IgD-negative memory B cell (primary cell): ENCODE data around the gene MAGEA4. TPM values are rescaled to one million over a fixed set of nuclear protein-coding genes. Genes with fewer than 3 reads are reported as not detected.
"Not testable (repeated sequence)": the region's sequence is repeated elsewhere in the genome, so short reads cannot be mapped to it uniquely, and the experiment has no call there.

Source experiments
- H3K27ac Mint-ChIP-seq, 3 donors: one replicate each; pipeline ENCODE4 v1.8.0; 2020 to 2022; ENCODE audit warnings: mild to moderate bottlenecking in 3 of 3, mixed read lengths in 3 of 3, moderate library complexity in 1 of 3
- H3K27me3 Mint-ChIP-seq: one replicate; pipeline ENCODE4 v1.8.0; 2021; ENCODE audit warnings: mixed read lengths
- H3K36me3 Mint-ChIP-seq: one replicate; pipeline ENCODE4 v1.8.0; 2020; ENCODE audit warnings: mild to moderate bottlenecking, mixed read lengths
- H3K4me1 Mint-ChIP-seq, 3 donors: one replicate each; pipeline ENCODE4 v1.8.0; 2020 to 2022; ENCODE audit warnings: mixed read lengths in 3 of 3, mild to moderate bottlenecking in 1 of 3
- H3K4me3 Mint-ChIP-seq, 4 donors: one replicate each; pipeline ENCODE4 v1.8.0; 2020 to 2022; ENCODE audit warnings: mild to moderate bottlenecking in 4 of 4, mixed read lengths in 4 of 4, moderate library complexity in 3 of 4
- H3K9me3 Mint-ChIP-seq, 3 donors: one replicate each; pipeline ENCODE4 v1.8.0; 2020 to 2021; ENCODE audit warnings: mixed read lengths in 3 of 3, mild to moderate bottlenecking in 1 of 3
- polyA plus RNA-seq: library from polyadenylated mRNA; unstranded; fragments of 300-500 nt; fragmentation: Illumina TruSeq; gene quantifications from one replicate; pipeline ENCODE4 v1.2.3, GENCODE V29; 2021

Gene MAGEA4
- polyA plus RNA-seq, 1 donor from 2014 or later: not detected

GRCh38 chrX:151918736-151919135 is 6.0 kb downstream of the MAGEA4 start:
- H3K4me1 Mint-ChIP-seq, H3K9me3 Mint-ChIP-seq, H3K27me3 Mint-ChIP-seq, H3K27ac Mint-ChIP-seq, H3K4me3 Mint-ChIP-seq, H3K36me3 Mint-ChIP-seq: not testable (repeated sequence)

- peaks cover 0 to 2% (median 0%) of the 10 kb centered on the region in 3 donors for H3K9me3 Mint-ChIP-seq
- no peak overlapping the region for H3K27ac Mint-ChIP-seq
- H3K4me3 Mint-ChIP-seq: no peak overlapping the region
- H3K4me1 Mint-ChIP-seq: no peaks in the 10 kb centered on the region
- no peaks in the 10 kb centered on the region for H3K36me3 Mint-ChIP-seq
- H3K27me3 Mint-ChIP-seq: no peaks in the 10 kb centered on the region
Observed at GRCh38 chrX:151919610-151920009, 6.9 kb downstream of the MAGEA4 start.

- Mint-ChIP-seq H3K9me3 (peaks cover 0 to 2% (median 1%) of the 10 kb centered on the region in 3 donors), H3K4me1 (no peaks in the 10 kb centered on the region), H3K36me3 (no peaks in the 10 kb centered on the region), H3K4me3 (no peak overlapping the region), H3K27ac (no peak overlapping the region), H3K27me3 (no peaks in the 10 kb centered on the region)
Observed at GRCh38 chrX:151920101-151920500, 7.4 kb downstream of the MAGEA4 start.

GRCh38 chrX:151920530-151920929 is 7.8 kb downstream of the MAGEA4 start:
- Mint-ChIP-seq H3K27ac (no peak overlapping the region), H3K4me1 (no peaks in the 10 kb centered on the region), H3K27me3 (no peaks in the 10 kb centered on the region), H3K9me3 (peaks cover 0 to 2% (median 2%) of the 10 kb centered on the region in 3 donors), H3K36me3 (no peaks in the 10 kb centered on the region), H3K4me3 (no peak overlapping the region)

- no peaks in the 10 kb centered on the region for H3K27me3 Mint-ChIP-seq
- no peaks in the 10 kb centered on the region for H3K4me1 Mint-ChIP-seq
- H3K36me3 Mint-ChIP-seq: no peaks in the 10 kb centered on the region
- no peak overlapping the region for H3K27ac Mint-ChIP-seq
- H3K4me3 Mint-ChIP-seq: no peak overlapping the region
- H3K9me3 Mint-ChIP-seq: peaks cover 0 to 2% (median 2%) of the 10 kb centered on the region in 3 donors
Observed at GRCh38 chrX:151921292-151921691, 8.6 kb downstream of the MAGEA4 start.

GRCh38 chrX:151921866-151922265 is 9.2 kb downstream of the MAGEA4 start:
- Mint-ChIP-seq H3K27ac (no peak overlapping the region), H3K9me3 (peaks cover 0 to 2% (median 2%) of the 10 kb centered on the region in 3 donors), H3K27me3 (no peaks in the 10 kb centered on the region), H3K36me3 (no peaks in the 10 kb centered on the region), H3K4me3 (no peak overlapping the region), H3K4me1 (no peaks in the 10 kb centered on the region)

- Mint-ChIP-seq H3K4me1 (no peaks in the 10 kb centered on the region), H3K27ac (no peak overlapping the region), H3K9me3 (peaks cover 0 to 2% (median 2%) of the 10 kb centered on the region in 3 donors), H3K27me3 (no peaks in the 10 kb centered on the region), H3K36me3 (no peaks in the 10 kb centered on the region), H3K4me3 (no peak overlapping the region)
Observed at GRCh38 chrX:151922692-151923091, 10.0 kb downstream of the MAGEA4 start.

GRCh38 chrX:151923648-151924047 is 11.0 kb downstream of the MAGEA4 start:
- no peaks in the 10 kb centered on the region for H3K36me3 Mint-ChIP-seq
- H3K27me3 Mint-ChIP-seq: no peaks in the 10 kb centered on the region
- no peak overlapping the region for H3K27ac Mint-ChIP-seq
- no peaks in the 10 kb centered on the region for H3K4me1 Mint-ChIP-seq
- H3K4me3 Mint-ChIP-seq: no peak overlapping the region
- H3K9me3 Mint-ChIP-seq: peaks cover 0 to 2% (median 2%) of the 10 kb centered on the region in 3 donors

- peaks cover 0 to 2% (median 1%) of the 10 kb centered on the region in 3 donors for H3K9me3 Mint-ChIP-seq
- no peaks in the 10 kb centered on the region for H3K36me3 Mint-ChIP-seq
- H3K27ac Mint-ChIP-seq: no peak overlapping the region
- no peaks in the 10 kb centered on the region for H3K4me1 Mint-ChIP-seq
- H3K27me3 Mint-ChIP-seq: no peaks in the 10 kb centered on the region
- H3K4me3 Mint-ChIP-seq: no peak overlapping the region
Observed at GRCh38 chrX:151929126-151929525, 16.4 kb downstream of the MAGEA4 start.

- no peaks in the 10 kb centered on the region for H3K27me3 Mint-ChIP-seq
- no peaks in the 10 kb centered on the region for H3K4me1 Mint-ChIP-seq
- no peak overlapping the region for H3K27ac Mint-ChIP-seq
- no peaks in the 10 kb centered on the region for H3K36me3 Mint-ChIP-seq
- peak overlapping the region in 1 of 4 donors; percentile 27 for H3K4me3 Mint-ChIP-seq
- no peaks in the 10 kb centered on the region for H3K9me3 Mint-ChIP-seq
Observed at GRCh38 chrX:151935358-151935757, 22.7 kb downstream of the MAGEA4 start.

GRCh38 chrX:151938172-151938571 is 25.5 kb downstream of the MAGEA4 start:
- Mint-ChIP-seq H3K4me1 (no peaks in the 10 kb centered on the region), H3K4me3 (no peak overlapping the region), H3K27me3 (no peaks in the 10 kb centered on the region), H3K9me3 (peaks cover 0 to 4% (median 0%) of the 10 kb centered on the region in 3 donors), H3K36me3 (no peaks in the 10 kb centered on the region), H3K27ac (no peak overlapping the region)

GRCh38 chrX:151954730-151955129 is 42.0 kb downstream of the MAGEA4 start:
- H3K4me1 Mint-ChIP-seq: no peaks in the 10 kb centered on the region
- peak overlapping the region in 1 of 3 donors; percentile 6 for H3K27ac Mint-ChIP-seq
- H3K4me3 Mint-ChIP-seq: no peak overlapping the region
- H3K9me3 Mint-ChIP-seq: peaks cover 0 to 2% (median 0%) of the 10 kb centered on the region in 3 donors
- H3K27me3 Mint-ChIP-seq: no peaks in the 10 kb centered on the region
- H3K36me3 Mint-ChIP-seq: no peaks in the 10 kb centered on the region

- H3K4me3 Mint-ChIP-seq: no peak overlapping the region
- peaks cover 2 to 5% (median 2%) of the 10 kb centered on the region in 3 donors for H3K9me3 Mint-ChIP-seq
- no peaks in the 10 kb centered on the region for H3K4me1 Mint-ChIP-seq
- no peaks in the 10 kb centered on the region for H3K36me3 Mint-ChIP-seq
- H3K27ac Mint-ChIP-seq: no peak overlapping the region
- H3K27me3 Mint-ChIP-seq: no peaks in the 10 kb centered on the region
Observed at GRCh38 chrX:151958101-151958500, 45.4 kb downstream of the MAGEA4 start.

GRCh38 chrX:151962034-151962433 is 49.3 kb downstream of the MAGEA4 start:
- Mint-ChIP-seq H3K27me3 (no peaks in the 10 kb centered on the region), H3K4me1 (no peaks in the 10 kb centered on the region), H3K4me3 (no peak overlapping the region), H3K9me3 (peaks cover 0 to 5% (median 2%) of the 10 kb centered on the region in 3 donors), H3K27ac (peak overlapping the region in 1 of 3 donors; percentile 47), H3K36me3 (no peaks in the 10 kb centered on the region)

- Mint-ChIP-seq H3K4me3 (no peak overlapping the region), H3K27me3 (no peaks in the 10 kb centered on the region), H3K9me3 (peaks cover 0 to 6% (median 4%) of the 10 kb centered on the region in 3 donors), H3K27ac (no peak overlapping the region), H3K4me1 (no peaks in the 10 kb centered on the region), H3K36me3 (no peaks in the 10 kb centered on the region)
Observed at GRCh38 chrX:151966236-151966635, 53.5 kb downstream of the MAGEA4 start.

- Mint-ChIP-seq H3K4me1 (no peaks in the 10 kb centered on the region), H3K27me3 (peaks cover 8% of the 10 kb centered on the region), H3K27ac (no peak overlapping the region), H3K9me3 (peaks cover 0 to 4% (median 4%) of the 10 kb centered on the region in 3 donors), H3K36me3 (no peaks in the 10 kb centered on the region), H3K4me3 (no peak overlapping the region)
Observed at GRCh38 chrX:151970027-151970426, 57.3 kb downstream of the MAGEA4 start.
